PC-3 (cell line): ENCODE results near the gene CNTRL. TPM values are rescaled to one million over a fixed set of nuclear protein-coding genes. Genes with fewer than 3 reads are reported as not detected.

Experiments
- ATAC-seq: fragments of 200-7000 bp; cut with Tn5 transposase; 2 replicates; pipeline ENCODE4 v1.9.1; 2020; ENCODE audit warnings: mild to moderate bottlenecking, moderate library complexity
- BruUV-seq: library from RNA; stranded (reverse); fragments of 400-500 nt; replicated peaks from 2 replicates; lab custom pipeline; 2021; lab: Mats Ljungman, UMichigan
- CTCF ChIA-PET: fragments of 300-600 bp; sonication (Branson Sonifier 250); formaldehyde crosslinking; loops from one replicate; lab custom pipeline; 2022; ENCODE audit warnings: antibody characterized with exemption; lab: Charles Lee
- POLR2A ChIA-PET: fragments of 300-600 bp; sonication (Branson Sonifier 250); formaldehyde crosslinking; loops from one replicate; lab custom pipeline; 2022; ENCODE audit warnings: antibody characterized with exemption; ENCODE audit not compliant: unreplicated experiment; lab: Charles Lee
- DNase-seq: peaks from one replicate; pipeline ENCODE4 v3.0.0-alpha.2; 2015
- H2AFZ ChIP-seq: fragments of 300-600 bp; sonication (generic); 2 replicates; pipeline ENCODE4 v1.6.0; 2016; ENCODE audit warnings: antibody characterized with exemption, low read length
- H3F3A ChIP-seq: fragments of 300-600 bp; sonication (generic); one replicate; pipeline ENCODE4 v1.6.0; 2017; ENCODE audit warnings: antibody characterized with exemption, low read length, control low read depth, mild to moderate bottlenecking; ENCODE audit not compliant: unreplicated experiment
- H3K27ac ChIP-seq: fragments of 300-600 bp; sonication (generic); 2 replicates; pipeline ENCODE4 v1.5.1; 2016; ENCODE audit warnings: mild to moderate bottlenecking, low read length
- H3K27me3 ChIP-seq: fragments of 300-600 bp; sonication (generic); 2 replicates; pipeline ENCODE4 v1.6.1; 2016; ENCODE audit warnings: low read length, mixed read lengths
- H3K36me3 ChIP-seq: fragments of 300-600 bp; sonication (generic); 2 replicates; pipeline ENCODE4 v1.6.1; 2016; ENCODE audit warnings: low read depth, mixed run types, low read length, mixed read lengths
- H3K4me1 ChIP-seq: fragments of 300-600 bp; sonication (generic); 2 replicates; pipeline ENCODE4 v1.5.1; 2016; ENCODE audit warnings: low read length; ENCODE audit not compliant: insufficient read depth
- H3K4me2 ChIP-seq: fragments of 300-600 bp; sonication (generic); 2 replicates; pipeline ENCODE4 v1.6.0; 2016; ENCODE audit warnings: low read length
- H3K4me3 ChIP-seq: fragments of 300-600 bp; sonication (generic); 2 replicates; pipeline ENCODE4 v1.5.1; 2016; ENCODE audit warnings: mild to moderate bottlenecking, low read length, mixed read lengths
- H3K79me2 ChIP-seq: fragments of 300-600 bp; sonication (generic); 2 replicates; pipeline ENCODE4 v1.6.1; 2017; ENCODE audit warnings: low read length, mixed read lengths
- H3K9ac ChIP-seq: fragments of 300-600 bp; sonication (generic); 2 replicates; pipeline ENCODE4 v1.6.0; 2016; ENCODE audit warnings: mild to moderate bottlenecking, low read length
- H3K9me2 ChIP-seq: fragments of 300-600 bp; sonication (generic); replicated peaks from 2 replicates; pipeline ENCODE4 v1.6.1; 2016; ENCODE audit warnings: mixed run types, low read length, mixed read lengths
- H3K9me3 ChIP-seq: fragments of 300-600 bp; sonication (generic); 2 replicates; pipeline ENCODE4 v1.6.1; 2016; ENCODE audit warnings: low read length, mixed read lengths
- H4K20me1 ChIP-seq: fragments of 300-600 bp; sonication (generic); 2 replicates; pipeline ENCODE4 v1.6.1; 2016; ENCODE audit warnings: low read length, mixed read lengths
- CTCF ChIP-seq: fragments of 300-600 bp; sonication (generic); conservative IDR thresholded peaks from 2 replicates; pipeline ENCODE4 v1.5.1; 2017; ENCODE audit warnings: antibody characterized with exemption, low read depth, mild to moderate bottlenecking, low read length
- EZH2 ChIP-seq: fragments of 300-600 bp; sonication (generic); IDR thresholded peaks from one replicate; pipeline ENCODE4 v1.6.1; 2017; ENCODE audit warnings: antibody characterized with exemption, mild to moderate bottlenecking, low read length; ENCODE audit not compliant: unreplicated experiment
- EZH2phosphoT487 ChIP-seq: fragments of 300-600 bp; sonication (generic); IDR thresholded peaks from 2 replicates; pipeline ENCODE4 v1.6.1; 2018; ENCODE audit warnings: mild to moderate bottlenecking, antibody characterized with exemption, low read length, borderline replicate concordance
- intact Hi-C: fragments of 100-400 bp; cut with micrococcal nuclease; formaldehyde crosslinking; loops from 2 replicates; pipeline ENCODE4 v1.9.0; 2023
- total RNA-seq: library from RNA; depleted of rRNA; stranded (reverse); fragments of >200 nt; gene quantifications from 2 replicates; pipeline ENCODE4 v1.2.3, GENCODE V29; 2014

CNTRL gene
- total RNA-seq, 1 experiment from 2014 or later: 6.0 TPM

GRCh38 chr9:121140162-121140561 is 65.4 kb downstream of the CNTRL start:
- H3K36me3 ChIP-seq: peaks cover 17% of the 10 kb centered on the region; the same call in 1 of the 2 replicates
- DNase-seq (no peak), ATAC-seq (no peak)
- ChIA-PET CTCF (no interaction called here), POLR2A (no interaction called here)
- H3K9me2 ChIP-seq: no peaks in the 10 kb centered on the region
- no peaks in the 10 kb centered on the region for H3K27me3 ChIP-seq
- TF ChIP-seq EZH2 (no peak), EZH2phosphoT487 (no peak), CTCF (no peak)
- H4K20me1 ChIP-seq: no peaks in the 10 kb centered on the region
- no peak overlapping the region for H3K4me3 ChIP-seq
- H3K9me3 ChIP-seq: no peaks in the 10 kb centered on the region
- no TSS peak for BruUV-seq
- intact Hi-C loops: no loop called here
- no peak overlapping the region for H3K27ac ChIP-seq
- H3K79me2 ChIP-seq: no peaks in the 10 kb centered on the region
- H2AFZ ChIP-seq: no peak overlapping the region
- no peaks in the 10 kb centered on the region for H3F3A ChIP-seq
- H3K9ac ChIP-seq: no peak overlapping the region
- peaks cover 10% of the 10 kb centered on the region for H3K4me1 ChIP-seq
- H3K4me2 ChIP-seq: no peak overlapping the region

DNA sequence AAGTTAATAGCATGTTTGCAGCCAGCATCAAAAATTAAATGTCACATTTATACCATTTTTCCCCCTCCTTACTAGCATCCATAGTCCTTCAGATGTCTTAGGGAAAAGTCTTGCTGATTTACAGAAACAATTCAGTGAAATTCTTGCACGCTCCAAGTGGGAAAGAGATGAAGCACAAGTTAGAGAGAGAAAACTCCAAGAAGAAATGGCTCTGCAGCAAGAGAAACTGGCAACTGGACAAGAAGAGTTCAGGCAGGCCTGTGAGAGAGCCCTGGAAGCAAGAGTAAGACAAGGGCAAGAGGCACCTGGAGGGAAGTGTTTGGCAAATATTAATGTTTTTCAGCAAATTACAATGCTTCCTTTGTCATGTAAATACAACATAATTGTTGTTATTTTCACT is 66.6 kb downstream of the CNTRL start:
- CTCF ChIA-PET: no interaction called here
- DNase-seq: no peak

More for the DNA sequence above, 66.6 kb downstream of the CNTRL start:
- Histone ChIP-seq H3K27ac (no peak overlapping the region), H3F3A (no peaks in the 10 kb centered on the region), H3K9me3 (no peaks in the 10 kb centered on the region), H3K4me1 (peaks cover 10% of the 10 kb centered on the region), H3K4me3 (no peak overlapping the region), H2AFZ (no peak overlapping the region), H3K36me3 (peaks cover 17% of the 10 kb centered on the region; the same call in 1 of the 2 replicates), H3K4me2 (no peak overlapping the region), H3K27me3 (no peaks in the 10 kb centered on the region), H3K79me2 (no peaks in the 10 kb centered on the region), H3K9me2 (no peaks in the 10 kb centered on the region), H4K20me1 (no peaks in the 10 kb centered on the region), H3K9ac (no peak overlapping the region)
- ATAC-seq: no peak; the same call in 1 of the 2 replicates
- TF ChIP-seq CTCF (no peak), EZH2phosphoT487 (no peak), EZH2 (no peak)
- BruUV-seq: no TSS peak
- intact Hi-C loops: no loop called here
- POLR2A ChIA-PET: no interaction called here
